ENCODE measurements around the gene SIPA1L3. TPM values are rescaled to one million over a fixed set of nuclear protein-coding genes. Genes with fewer than 3 reads are reported as not detected.

The SIPA1L3 gene
- polyA plus RNA-seq, 2 of the 4 experiments (the other 2 are of a cell fraction), result 28.9 to 50.6 TPM

- TF ChIP-seq REST (IDR thresholded peaks at IDR 0.05) (no peak), MYC (IDR thresholded peaks at IDR 0.05; ENCODE audit: borderline replicate concordance, low read length) (peak; percentile 72; the same call in 1 of the 2 replicates), TFCP2L1 (CRISPR knock-in tag; IDR thresholded peaks at IDR 0.05) (no peak), RCOR1 (IDR thresholded peaks at IDR 0.05; ENCODE audit: low read depth, low read length) (no peak), CEBPB (IDR thresholded peaks at IDR 0.05) (no peak)
These were observed 801 bp upstream of the SIPA1L3 start, which contains the start of gene WDR87 (continued) for GRCh38 chr19:37905946-37906868.

- DNase-seq (ENCODE audit: low read depth in 1 of 2, low spot score in 1 of 2) (no peak), ATAC-seq (no peak), FAIRE-seq (peak; percentile 89)
- Histone ChIP-seq H3K4me1 (peaks cover 30% of the 10 kb centered on the region), H3K9me3 (no peaks in the 10 kb centered on the region), H3K27ac (peak overlapping the region; percentile 83 to 87), H3K4me2 (peak overlapping the region; percentile 90), H3K4me3 (peak overlapping the region; percentile 69)
- TF ChIP-seq ZC3H11A (IDR thresholded peaks at IDR 0.05) (no peak), HDAC2 (IDR thresholded peaks at IDR 0.05) (peak; percentile 83), ESRRA (IDR thresholded peaks at IDR 0.05; ENCODE audit: borderline replicate concordance, low read length) (no peak), CBX2 (IDR thresholded peaks at IDR 0.05; ENCODE audit: borderline replicate concordance, low read depth) (no peak), MAFK (IDR thresholded peaks at IDR 0.05; ENCODE audit: partially characterized antibody) (peak; percentile 83), E2F6 (IDR thresholded peaks at IDR 0.05; ENCODE audit: borderline replicate concordance, low read depth) (no peak), CHD4 (IDR thresholded peaks at IDR 0.05; ENCODE audit: borderline replicate concordance) (no peak), ZFP36 (IDR thresholded peaks at IDR 0.05; ENCODE audit: borderline replicate concordance, partially characterized antibody) (peak; percentile 92), USF2 (IDR thresholded peaks at IDR 0.05) (no peak), KDM1A (IDR thresholded peaks at IDR 0.05; ENCODE audit: low read depth) (peak; percentile 91), CTCF (IDR thresholded peaks at IDR 0.05) (peak; percentile 7; the same call in 1 of the 3 replicates), MAZ (IDR thresholded peaks at IDR 0.05; ENCODE audit: borderline replicate concordance, low read depth, low read length) (no peak), HOXA7 (CRISPR knock-in tag; IDR thresholded peaks at IDR 0.05) (no peak), HES2 (IDR thresholded peaks at IDR 0.05) (no peak), RFX5 (IDR thresholded peaks at IDR 0.05) (no peak), KDM5A (IDR thresholded peaks at IDR 0.05) (no peak)
- 23% methylated on average over 13 of the region's 13 CpGs for WGBS (ENCODE audit: missing lambda C conversion rate)
- CTCF ChIA-PET, result interaction anchor here (0.5 to 16.1 kb wide), 21 partner anchors 9 to 356 kb away, joined by 3 to 408 read pairs (median 5); no protein-coding TSS in a partner anchor
- POLR2A ChIA-PET, result interaction anchor here (0.6 to 3.4 kb wide), 11 partner anchors 10 to 1793 kb away, joined by 3 to 57 read pairs (median 5); partner anchors contain the start of genes POLR2I, PSMD8 and TBCB
These were observed 887 bp downstream of the SIPA1L3 start for GRCh38 chr19:37907735-37908455.
